Panc1 (cell line): ENCODE measurements around the gene UTF1. TPM values are rescaled to one million over a fixed set of nuclear protein-coding genes. Genes with fewer than 3 reads are reported as not detected.

Experiments used
- ATAC-seq: fragments of 200-7000 bp; cut with Tn5 transposase; 2 replicates; pipeline ENCODE4 v1.9.1; 2020; ENCODE audit warnings: mild to moderate bottlenecking, moderate library complexity
- BruUV-seq: library from RNA; stranded (reverse); fragments of 400-500 nt; replicated peaks from 2 replicates; lab custom pipeline; 2021; lab: Mats Ljungman, UMichigan
- CTCF ChIA-PET: fragments of 300-600 bp; sonication (Branson Sonifier 250); formaldehyde crosslinking; loops from one replicate; lab custom pipeline; 2022; ENCODE audit warnings: antibody characterized with exemption; lab: Charles Lee
- POLR2A ChIA-PET: fragments of 300-600 bp; sonication (Branson Sonifier 250); formaldehyde crosslinking; loops from one replicate; lab custom pipeline; 2022; ENCODE audit warnings: antibody characterized with exemption; lab: Charles Lee
- DNase-seq: peaks from one replicate; pipeline ENCODE4 v3.0.0-alpha.2; 2010; ENCODE audit warnings: low read depth, low spot score
- H3K27ac ChIP-seq: 2 replicates; pipeline ENCODE4 v1.5.1; 2011; ENCODE audit warnings: mild to moderate bottlenecking, low read length, inconsistent platforms
- H3K27me3 ChIP-seq: fragments of 200-500 bp; sonication (Bioruptor generic); 2 replicates; pipeline ENCODE4 v1.6.0; 2014; ENCODE audit warnings: low read length, inconsistent platforms; ENCODE audit not compliant: control insufficient read depth, insufficient read depth
- H3K36me3 ChIP-seq: fragments of 200-500 bp; sonication (Bioruptor generic); 2 replicates; pipeline ENCODE4 v1.5.1; 2014; ENCODE audit warnings: inconsistent platforms, mild to moderate bottlenecking, low read length, moderate library complexity; ENCODE audit not compliant: control insufficient read depth, insufficient read depth
- H3K4me1 ChIP-seq: 2 replicates; pipeline ENCODE4 v1.5.1; 2011; ENCODE audit warnings: inconsistent platforms, mild to moderate bottlenecking, low read length, moderate library complexity; ENCODE audit not compliant: control insufficient read depth, insufficient read depth
- H3K4me3 ChIP-seq, 2 experiments: 2 replicates each; pipeline ENCODE4 v1.5.1; 2011 to 2012; ENCODE audit warnings: low read depth in 2 of 2, low read length in 2 of 2, mild to moderate bottlenecking in 2 of 2, inconsistent platforms in 1 of 2, moderate library complexity in 1 of 2
- H3K9me3 ChIP-seq: fragments of 200-500 bp; sonication (Bioruptor generic); 2 replicates; pipeline ENCODE4 v1.5.1; 2014; ENCODE audit warnings: low read depth, mild to moderate bottlenecking, inconsistent platforms, low read length, moderate library complexity; ENCODE audit not compliant: control insufficient read depth, insufficient read depth
- CTCF ChIP-seq: fragments of 450-650 bp; IDR thresholded peaks from 2 replicates; pipeline ENCODE4 v1.5.1; 2017; ENCODE audit warnings: mild to moderate bottlenecking
- POLR2AphosphoS5 ChIP-seq: IDR thresholded peaks from 2 replicates; pipeline ENCODE4 v1.6.1; 2012; ENCODE audit warnings: mild to moderate bottlenecking, low read depth, low read length, moderate library complexity
- REST ChIP-seq, 2 experiments: IDR thresholded peaks; 2 replicates each; pipeline ENCODE4 v1.6.1; 2011 to 2012; ENCODE audit warnings: low read depth in 2 of 2, control low read depth in 1 of 2, low read length in 1 of 2, mild to moderate bottlenecking in 1 of 2, moderate library complexity in 1 of 2; ENCODE audit not compliant: insufficient read depth in 1 of 2
- SIN3A ChIP-seq: IDR thresholded peaks from 2 replicates; pipeline ENCODE4 v1.6.1; 2012; ENCODE audit warnings: low read depth, mild to moderate bottlenecking, low read length, moderate library complexity, borderline replicate concordance; ENCODE audit not compliant: insufficient read depth
- TCF7L2 ChIP-seq: IDR thresholded peaks from 2 replicates; pipeline ENCODE4 v1.6.1; 2011; ENCODE audit warnings: mild to moderate bottlenecking, low read depth, low read length, inconsistent platforms
- in situ Hi-C: cut with HindIII; loops from 2 replicates; pipeline ENCODE4 v1.10.0; 2016; ENCODE audit warnings: low sequenced_read_pairs, low pct_unique_long_range_greater_than_20kb
- intact Hi-C: fragments of 100-400 bp; cut with micrococcal nuclease; formaldehyde crosslinking; loops from one replicate; pipeline ENCODE4 v1.10.0; 2022; ENCODE audit not compliant: unreplicated experiment
- total RNA-seq: library from RNA; stranded (reverse); gene quantifications from one replicate; pipeline ENCODE4 v1.2.1, GENCODE V29; 2021; ENCODE audit not compliant: unreplicated experiment

UTF1 gene
- total RNA-seq, 1 experiment from 2014 or later: not detected

GRCh38 chr10:133211141-133211830 is 18.7 kb upstream of the UTF1 start:
- TF ChIP-seq CTCF (no peak), SIN3A (no peak), REST (IDR thresholded peaks at IDR 0.05; ENCODE audit: insufficient read depth in 1 of 2, low read depth in 2 of 2, low read length in 1 of 2) (no peak), POLR2AphosphoS5 (no peak), TCF7L2 (no peak)
- peak; percentile 26; the same call in 1 of the 2 replicates for ATAC-seq
- Histone ChIP-seq H3K9me3 (no peaks in the 10 kb centered on the region), H3K27me3 (no peaks in the 10 kb centered on the region), H3K4me3 (no peak overlapping the region), H3K36me3 (no peaks in the 10 kb centered on the region), H3K4me1 (no peaks in the 10 kb centered on the region), H3K27ac (no peak overlapping the region)
- intact Hi-C loops: no loop called here
- ChIA-PET POLR2A (no interaction called here), CTCF (no interaction called here)
- BruUV-seq: no TSS peak
- in situ Hi-C loops: no loop called here
- no peak for DNase-seq

GRCh38 chr10:133211959-133212852 is 17.8 kb upstream of the UTF1 start:
- Histone ChIP-seq H3K9me3 (no peaks in the 10 kb centered on the region), H3K4me1 (no peaks in the 10 kb centered on the region), H3K36me3 (no peaks in the 10 kb centered on the region), H3K27me3 (no peaks in the 10 kb centered on the region), H3K4me3 (no peak overlapping the region), H3K27ac (no peak overlapping the region)
- ATAC-seq (no peak), DNase-seq (no peak)
- CTCF ChIA-PET: no interaction called here
- POLR2A ChIA-PET: no interaction called here
- intact Hi-C loops (no loop called here), in situ Hi-C loops (no loop called here)
- TF ChIP-seq REST (IDR thresholded peaks at IDR 0.05; ENCODE audit: insufficient read depth in 1 of 2, low read depth in 2 of 2, low read length in 1 of 2) (no peak), SIN3A (no peak), POLR2AphosphoS5 (no peak), TCF7L2 (no peak), CTCF (no peak)
- no TSS peak for BruUV-seq
